Epidermal melanocyte (primary cell): ENCODE measurements around the gene TMEM80.
A peak's percentile ranks its signal among the peaks of the same experiment; 100 is the strongest.
"Not testable (repeated sequence)": the region's sequence is repeated elsewhere in the genome, so short reads cannot be mapped to it uniquely, and the experiment has no call there.

Experiments
- DNase-seq: peaks from one replicate; pipeline ENCODE4 v3.0.0; 2011; ENCODE audit warnings: low spot score; ENCODE audit not compliant: insufficient read length

The TMEM80 gene

DNA sequence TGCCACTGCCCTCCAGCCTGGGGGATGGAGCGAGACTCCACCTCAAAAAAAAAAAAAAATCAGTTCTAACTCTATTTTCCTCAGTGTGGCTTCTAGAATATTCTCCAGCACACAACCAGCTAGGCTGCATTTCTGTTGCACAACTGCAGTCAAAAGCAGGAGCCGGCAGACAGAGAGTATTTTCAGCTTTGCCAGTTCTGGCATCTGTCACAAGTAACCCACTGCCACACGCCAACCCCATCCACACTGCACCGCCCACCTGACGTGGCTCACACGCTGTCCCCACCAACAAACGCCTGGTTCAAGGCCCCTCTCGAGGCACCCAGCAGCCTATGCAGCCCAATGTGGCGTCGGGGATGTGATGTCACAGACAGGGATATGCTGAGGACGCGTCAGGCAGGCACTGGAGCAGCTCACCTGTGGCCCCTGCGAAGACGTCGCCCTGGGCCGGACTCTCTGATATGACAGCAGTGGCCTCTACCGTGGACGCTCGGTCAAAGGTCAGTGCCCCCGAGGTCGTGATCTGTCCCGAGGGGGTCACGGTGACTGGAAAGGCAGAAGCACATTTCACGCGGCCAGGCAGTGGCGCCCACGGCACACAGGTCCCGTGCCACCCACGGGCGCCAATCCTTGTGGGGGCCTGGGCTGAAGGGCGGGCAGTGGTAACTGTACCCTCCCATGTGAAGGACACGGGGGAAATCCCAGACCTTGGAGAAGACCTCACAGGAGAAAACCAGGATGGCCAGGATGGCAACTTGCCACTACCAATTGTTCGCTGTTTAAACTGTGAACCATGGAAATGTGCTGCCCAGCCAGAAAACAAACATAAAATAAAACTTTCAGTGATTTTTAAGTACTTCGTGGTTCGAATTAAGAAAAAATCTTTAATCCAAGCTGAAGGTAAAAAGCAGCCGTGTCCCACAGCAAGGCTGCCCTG lies 16.1 kb upstream of the TMEM80 start:
- DNase-seq: no peak

DNA sequence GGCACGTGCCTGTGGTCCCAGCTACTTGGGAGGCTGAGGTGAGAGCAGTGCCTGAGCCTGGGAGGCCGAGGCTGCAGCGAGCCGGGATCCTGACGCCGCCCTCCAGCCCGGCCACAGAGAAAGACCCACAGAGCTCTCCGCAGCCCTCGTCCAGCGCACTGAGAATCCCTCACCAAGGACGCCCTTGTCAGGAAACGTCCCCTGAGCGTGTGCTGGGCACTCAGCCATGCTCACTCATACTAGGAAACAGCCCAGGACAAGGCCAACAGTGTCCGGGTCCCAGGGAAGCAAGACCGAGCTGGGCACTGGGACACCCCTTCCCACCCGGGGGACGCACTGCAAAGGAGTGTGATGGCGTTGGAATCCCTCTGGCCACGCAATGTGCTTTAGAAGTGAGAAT lies 15.1 kb upstream of the TMEM80 start:
- no peak for DNase-seq

DNA sequence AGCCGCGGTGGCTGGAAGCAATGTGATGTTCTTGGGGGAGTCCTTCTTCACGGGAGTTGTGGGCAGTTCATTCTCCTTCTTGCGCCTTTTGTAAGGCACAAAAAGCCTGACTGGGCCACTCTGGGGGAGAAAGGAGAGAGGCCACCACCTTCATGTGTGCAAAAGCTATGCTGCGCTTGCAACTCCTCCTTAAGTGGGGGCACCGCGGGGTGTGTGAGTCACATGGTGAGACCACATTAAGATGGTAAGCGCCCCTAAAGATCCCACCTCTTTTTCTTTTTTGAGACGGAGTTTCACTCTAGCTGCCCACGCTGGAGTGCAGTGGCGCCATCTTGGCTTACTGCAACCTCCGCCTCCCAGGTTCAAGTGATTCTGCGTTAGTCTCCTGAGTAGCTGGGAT lies 14.6 kb upstream of the TMEM80 start:
- no peak for DNase-seq

DNA sequence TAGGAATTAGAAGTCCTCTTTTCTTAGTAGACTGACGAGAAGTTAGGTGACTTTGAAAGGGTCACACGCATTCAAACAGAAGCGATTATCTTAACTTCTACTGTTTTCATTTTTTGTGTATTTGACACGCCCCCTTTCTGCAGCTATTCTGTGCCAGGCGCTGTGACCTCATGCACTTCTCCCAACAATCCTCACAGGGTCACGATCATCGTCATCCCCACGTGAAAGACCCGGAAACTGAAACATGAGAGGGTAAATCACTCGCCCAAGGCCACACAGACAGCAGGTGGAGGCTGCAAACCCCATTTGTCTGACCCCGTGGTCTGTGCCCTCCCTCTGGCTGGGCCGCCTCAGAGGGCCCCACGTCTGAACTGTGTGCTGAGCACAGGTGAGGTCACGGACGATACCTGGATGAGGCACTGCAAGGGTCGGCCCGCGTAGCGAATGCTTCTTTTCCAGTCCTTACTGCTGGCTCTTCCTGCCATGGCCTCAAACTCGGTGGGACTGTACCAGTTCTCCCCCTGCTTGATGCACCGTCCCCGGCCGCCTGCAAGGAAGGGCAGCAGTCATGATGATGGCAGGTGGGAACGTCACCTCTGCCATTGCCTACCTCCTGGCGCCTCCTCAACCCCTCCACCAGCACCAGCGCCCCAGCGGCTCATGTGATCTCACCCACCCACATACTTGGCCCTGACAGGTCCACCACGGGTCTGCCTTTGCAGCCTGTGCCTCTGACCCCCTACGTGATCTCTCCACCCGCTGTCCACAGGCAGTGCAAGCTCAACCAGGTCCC lies 9.0 kb upstream of the TMEM80 start:
- DNase-seq: no peak

DNA sequence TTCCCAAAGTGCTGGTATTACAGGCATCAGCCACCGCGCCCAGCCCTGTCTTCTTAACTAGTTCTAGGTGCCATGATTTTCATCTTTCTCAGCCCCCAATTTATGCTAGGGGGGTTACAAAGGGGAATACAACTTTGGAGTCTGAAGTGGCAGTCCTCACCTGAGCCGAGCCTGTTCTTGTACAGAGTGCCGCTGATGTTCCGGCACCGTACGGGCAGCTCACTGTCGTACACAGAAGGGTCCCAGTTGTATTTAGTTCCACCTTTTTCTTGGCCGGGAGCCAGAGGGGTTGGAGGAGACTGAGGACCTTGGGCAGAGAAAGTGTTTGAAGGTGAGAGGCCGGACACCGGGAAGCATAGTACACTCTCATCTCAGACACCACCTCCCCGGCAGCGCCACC lies 7.9 kb upstream of the TMEM80 start:
- DNase-seq: no peak

DNA sequence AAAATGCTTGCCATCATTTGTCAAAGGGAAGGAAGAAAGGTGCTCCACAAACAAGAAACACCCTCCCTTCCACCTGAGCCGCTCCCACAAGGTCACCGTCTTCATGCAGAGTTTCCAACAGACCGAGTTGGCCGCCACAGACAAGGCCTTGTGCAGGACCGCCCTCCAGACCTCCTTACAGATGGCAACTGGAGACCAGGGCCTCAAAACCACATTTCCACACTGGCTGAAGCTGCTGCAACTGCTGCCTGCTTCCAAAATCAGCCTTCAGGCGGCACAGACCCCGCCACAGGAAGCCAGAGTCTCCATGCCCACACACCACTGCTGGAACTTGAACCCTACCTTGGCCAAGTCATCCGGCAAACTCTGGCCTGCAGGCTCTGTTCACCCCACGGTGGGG lies 6.9 kb upstream of the TMEM80 start:
- DNase-seq: no peak

DNA sequence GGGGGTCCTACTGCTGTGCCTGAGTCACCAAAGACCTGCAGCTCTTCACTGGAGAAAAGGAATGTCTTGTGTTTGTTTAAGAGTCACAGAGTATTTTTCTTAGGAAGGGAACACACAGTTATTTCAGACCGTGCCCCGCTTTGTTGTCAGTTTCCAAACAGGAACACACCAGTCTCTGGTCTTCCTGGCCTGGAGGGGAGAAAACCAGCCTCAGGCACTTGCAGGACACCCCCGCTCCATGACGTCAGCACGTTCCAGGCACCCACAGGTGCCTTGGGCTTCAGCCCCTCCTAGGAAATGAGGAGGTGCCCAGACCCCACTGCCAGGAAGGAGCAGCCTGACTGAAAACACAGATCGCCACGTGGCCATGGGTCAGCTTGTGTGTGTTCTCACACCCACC lies 6.0 kb upstream of the TMEM80 start:
- DNase-seq: no peak

DNA sequence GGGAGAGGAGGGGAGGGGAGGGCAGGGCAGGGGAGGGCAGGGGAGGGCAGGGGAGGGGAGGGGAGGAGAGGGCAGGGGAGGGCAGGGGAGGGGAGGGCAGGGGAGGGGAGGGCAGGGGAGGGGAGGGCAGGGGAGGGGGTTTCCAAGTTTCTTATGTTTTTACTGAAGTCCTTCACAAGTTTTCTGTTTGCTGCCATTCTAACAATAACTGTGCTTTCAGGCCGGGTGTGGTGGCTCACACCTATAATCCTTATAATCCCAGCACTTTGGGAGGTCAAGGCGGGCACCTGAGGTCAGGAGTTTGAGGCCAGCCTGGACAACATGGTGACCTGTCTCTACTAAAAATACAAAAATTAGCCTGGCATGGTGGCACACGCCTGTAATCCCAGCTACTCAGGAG lies 5.4 kb upstream of the TMEM80 start:
- DNase-seq: not testable (repeated sequence)

DNA sequence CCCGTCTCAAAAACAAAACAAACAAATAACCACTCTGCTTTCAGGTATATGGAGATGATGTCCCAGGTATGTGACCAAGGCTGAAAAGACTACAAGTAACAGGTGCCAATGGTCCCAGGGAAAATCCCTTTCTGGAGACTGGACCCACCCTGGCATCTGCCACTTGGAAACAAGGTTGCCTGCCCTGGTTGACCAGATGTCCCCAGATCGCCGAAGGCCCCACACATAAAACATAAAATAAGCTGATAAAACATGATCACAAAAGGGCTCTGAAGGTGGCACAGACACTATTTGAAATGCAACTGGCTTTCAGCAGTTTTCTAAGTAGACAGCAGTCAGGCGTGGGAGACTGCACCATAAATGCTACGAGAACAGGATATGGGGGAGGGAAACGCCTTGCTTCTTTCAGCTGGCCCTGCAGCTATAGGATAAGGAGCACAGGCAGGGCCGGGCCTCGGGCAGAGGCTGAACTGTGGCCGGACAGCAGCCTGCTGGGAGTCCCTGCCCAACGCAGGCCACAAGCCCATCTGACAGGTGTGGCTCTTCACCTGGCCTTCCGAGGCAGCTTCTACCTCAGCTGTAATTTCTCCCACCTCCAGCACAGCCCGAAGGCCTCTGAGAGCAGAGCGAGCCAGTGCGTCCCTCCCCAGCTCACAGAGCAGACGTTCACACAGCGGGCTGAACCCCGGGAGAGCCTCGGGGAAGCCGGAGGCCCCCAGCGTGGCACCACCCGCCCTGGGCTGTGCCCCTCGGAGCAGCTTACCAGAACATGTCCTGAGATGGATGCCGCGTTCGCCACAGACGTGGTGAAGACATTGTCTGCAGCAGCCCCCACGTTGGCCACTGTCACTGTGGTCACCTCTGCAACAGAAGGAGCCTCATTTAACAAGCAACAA lies 4.6 kb upstream of the TMEM80 start:
- no peak for DNase-seq

DNA sequence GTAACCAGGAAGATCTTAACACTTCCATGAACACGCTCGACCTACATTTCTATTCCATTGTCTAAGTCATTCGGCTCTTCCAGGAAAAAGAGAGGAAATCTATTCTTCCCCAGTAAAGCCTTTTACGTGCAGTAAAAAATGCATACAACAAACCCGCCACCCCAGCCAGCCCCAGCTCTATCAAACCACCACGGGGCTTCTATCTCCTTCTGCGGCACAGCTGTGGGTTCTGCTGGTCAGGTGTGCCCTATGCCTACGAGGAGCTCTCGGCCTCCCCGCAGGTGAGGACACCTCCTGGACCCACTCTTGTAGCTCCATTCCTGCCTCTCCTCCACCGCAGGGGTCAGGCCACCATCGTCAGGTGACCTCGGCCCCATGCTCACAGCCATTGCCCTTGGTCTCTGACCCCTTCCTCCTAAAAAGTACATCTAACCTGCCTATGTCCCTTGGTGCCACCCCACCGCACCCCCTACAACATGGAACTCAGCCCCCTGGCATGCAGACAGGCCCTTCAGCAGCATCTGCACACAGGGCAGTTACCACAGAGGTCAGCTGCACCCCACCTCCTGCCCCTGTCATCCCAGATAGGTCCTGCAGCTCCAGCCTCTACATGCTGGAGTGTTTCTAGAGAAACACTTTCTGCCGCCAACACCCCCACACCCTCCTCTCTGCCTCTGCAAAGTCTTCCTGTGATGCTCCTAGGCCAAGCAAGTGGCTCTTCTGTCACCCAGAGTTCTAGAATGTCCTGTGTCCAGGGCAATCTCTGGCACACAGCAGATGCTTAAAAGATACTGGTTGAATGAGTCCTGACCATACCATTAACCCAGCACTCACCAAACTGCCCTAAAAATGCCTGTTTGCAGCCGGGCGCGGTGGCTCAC lies 3.7 kb upstream of the TMEM80 start:
- DNase-seq: no peak

DNA sequence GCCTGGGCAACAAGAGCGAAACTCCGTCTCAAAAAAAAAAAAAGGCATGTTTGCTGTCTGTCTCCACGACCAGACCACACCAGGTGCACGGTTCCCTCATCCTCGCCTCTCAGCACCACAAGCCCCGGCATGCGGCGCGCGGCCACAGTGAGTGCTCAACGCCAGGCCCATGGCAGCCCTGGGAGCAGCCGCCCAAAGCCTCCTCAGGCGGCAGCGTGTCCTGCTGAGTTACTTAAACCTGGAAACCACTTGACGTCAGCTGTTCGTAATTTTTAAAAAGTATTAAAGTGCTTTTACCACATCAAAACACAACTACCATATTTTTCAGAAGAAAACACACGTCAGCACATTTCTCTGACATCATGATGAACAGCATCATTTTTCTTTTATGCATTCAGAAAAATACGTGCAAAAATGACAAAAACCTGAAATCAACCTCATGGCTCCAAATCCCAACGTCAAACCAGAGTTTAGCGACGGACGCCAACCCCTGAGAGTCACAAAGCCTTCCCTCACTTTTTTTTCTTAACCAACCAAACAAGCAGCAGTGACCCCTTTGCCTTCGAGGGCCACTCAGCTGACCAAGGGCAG lies 2.7 kb upstream of the TMEM80 start:
- DNase-seq: no peak

DNA sequence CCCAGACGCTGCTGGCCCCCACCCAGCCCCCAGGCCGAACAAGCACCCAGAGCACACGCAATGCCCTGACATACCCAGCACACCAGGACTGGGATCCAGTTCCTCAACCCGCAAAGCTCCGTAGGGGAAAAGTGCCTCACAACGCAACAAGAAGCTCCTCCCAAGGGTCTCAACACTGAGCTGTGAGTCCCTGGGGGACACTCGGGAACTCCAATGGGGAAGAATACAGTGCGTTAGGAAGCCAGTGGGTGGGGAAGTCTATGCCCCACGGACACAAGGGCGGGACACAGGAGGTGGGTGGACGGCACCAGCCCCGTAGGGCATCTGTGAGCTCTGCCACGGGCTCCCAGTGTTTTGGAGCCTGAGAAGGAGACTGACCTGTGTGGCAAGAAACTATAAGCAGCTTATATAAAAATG lies 2.2 kb upstream of the TMEM80 start:
- no peak for DNase-seq

DNA sequence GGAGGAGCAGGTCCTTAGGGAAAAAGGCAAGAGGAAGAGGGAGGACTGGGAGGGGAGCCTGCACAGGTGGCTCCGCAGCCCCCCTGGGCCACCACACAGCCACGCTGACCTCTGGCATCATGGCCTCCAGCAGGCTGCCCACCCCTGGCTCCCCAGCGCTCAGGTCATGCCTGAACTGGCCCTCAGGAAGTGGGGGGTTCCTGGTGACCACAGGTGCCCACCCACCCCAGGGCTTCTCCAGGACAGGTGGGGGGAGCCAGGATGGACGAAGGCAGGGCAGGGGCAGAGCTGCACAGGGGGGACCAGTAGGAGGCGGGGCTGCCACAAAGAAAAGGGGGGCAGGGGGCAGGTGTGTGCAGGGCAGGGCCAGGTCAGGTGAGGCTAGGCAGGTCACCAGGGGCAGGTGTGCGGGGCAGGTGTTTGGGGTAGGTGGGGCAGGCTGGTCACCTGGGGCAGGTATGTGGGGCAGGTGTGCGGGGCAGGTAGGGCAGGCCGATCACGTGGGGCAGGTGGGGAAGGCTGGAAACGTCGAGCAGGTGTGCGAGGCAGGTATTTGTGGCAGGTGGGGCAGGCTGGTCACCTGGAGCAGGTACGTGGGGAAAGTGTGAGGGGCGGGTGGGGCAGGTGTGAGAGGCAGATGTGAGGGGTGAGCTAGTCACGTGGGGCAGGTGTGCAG lies 1.6 kb upstream of the TMEM80 start:
- no peak for DNase-seq

DNA sequence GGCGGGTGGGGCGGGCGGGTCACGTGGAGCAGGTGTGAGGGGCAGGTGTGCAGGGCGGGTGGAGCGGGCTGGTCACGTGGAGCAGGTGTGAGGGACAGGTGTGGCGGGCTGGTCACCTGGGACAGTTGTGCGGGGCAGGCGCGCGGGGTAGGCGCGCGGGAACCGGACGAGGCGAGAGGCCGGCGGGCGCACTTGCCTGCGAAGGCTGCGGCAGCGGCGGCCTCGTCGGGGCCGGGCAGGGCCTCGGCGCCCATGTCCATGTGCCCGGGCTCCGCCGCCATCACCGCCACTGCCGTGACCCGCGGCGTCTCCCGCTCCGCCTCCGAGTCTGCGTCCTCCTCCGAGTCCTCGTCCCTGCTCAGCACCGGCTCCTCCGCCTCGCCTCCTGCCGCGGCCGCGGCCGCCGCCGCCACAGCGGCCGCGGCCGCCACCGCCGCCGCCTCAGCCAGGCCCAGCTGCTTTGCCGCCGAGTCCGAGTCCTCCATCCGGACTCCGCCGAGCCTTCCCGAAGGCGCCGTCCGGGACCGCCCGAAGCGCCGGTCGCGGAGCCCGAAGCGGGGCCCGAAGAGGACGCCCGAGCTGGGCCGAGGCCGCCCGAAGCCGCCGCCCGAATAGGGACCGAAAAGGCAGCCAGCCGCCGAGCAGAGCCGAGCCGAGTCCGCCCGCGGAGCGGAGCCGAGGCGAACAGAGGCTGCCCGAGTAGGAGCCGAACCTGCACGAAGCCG lies 891 bp upstream of the TMEM80 start, which contains the start of gene DEAF1:
Gene DEAF1, minus strand, starts transcription at position 660 of the 725 bp plus-strand sequence. Its CDS starts 175 bp downstream, at position 485.
- peak; percentile 58 for DNase-seq

DNA sequence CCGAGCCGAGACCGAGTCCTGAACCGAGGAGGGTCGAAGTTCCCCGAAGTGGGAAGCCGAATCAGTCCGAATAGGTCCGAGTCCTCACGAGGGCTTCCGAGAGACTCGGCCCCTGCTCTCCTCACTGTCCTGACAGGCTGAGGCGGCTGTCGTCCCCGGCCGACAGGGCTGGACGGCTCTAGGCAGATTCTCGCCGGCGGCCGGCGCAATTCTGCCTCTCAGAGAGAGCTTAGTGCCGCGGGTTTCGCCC lies 403 bp upstream of the TMEM80 start:
- no peak for DNase-seq

DNA sequence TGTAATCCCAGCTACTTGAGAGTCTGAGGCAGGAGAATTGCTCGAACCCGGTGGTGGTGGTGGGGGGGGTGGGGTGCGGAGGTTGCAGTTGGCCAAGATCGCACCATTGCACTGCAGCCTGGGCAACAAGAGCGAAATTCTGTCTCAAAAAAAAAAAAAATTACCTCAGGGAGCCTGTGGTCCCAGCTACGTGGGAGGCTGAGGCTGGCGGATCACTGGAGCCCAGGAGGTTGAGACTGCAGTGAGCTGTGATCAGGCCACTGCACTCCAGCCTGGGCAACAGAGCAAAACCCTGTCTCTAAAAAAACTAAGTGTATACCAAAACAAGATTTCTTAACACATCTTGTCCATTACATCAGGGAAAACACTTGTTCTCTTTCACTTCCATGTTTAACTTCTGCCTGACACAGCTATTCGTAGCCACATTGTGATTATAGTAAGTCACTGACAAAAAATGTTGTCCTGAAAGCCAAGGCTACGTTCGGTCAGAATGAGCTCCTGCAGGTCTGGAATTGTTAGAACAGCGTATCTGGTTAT lies 1.4 kb downstream of the TMEM80 start:
- no peak for DNase-seq

DNA sequence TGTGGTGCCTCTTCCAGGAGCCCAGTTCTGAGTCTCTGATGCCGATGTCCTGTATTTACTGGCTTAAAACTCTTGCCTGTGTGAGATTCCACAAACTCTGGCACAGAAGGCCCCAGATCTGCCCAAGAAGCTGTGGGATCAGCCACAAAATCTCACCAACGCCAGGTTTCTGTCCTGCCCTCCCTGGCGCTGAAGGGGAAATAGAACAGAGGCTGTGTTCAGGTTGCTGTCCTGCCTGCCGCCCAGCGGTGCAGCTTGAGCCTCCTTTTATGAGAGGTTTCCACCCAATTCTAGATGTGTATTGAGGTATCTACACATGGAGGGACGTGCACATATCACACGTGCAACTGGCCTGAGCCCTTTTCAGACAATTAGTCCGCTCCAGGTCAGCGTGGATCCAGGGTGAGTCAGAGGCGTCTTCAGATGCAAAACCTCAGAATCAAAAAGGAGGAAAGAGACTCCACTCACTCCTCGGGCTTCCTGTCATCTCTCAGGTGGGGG lies 2.2 kb downstream of the TMEM80 start:
- DNase-seq: no peak

DNA sequence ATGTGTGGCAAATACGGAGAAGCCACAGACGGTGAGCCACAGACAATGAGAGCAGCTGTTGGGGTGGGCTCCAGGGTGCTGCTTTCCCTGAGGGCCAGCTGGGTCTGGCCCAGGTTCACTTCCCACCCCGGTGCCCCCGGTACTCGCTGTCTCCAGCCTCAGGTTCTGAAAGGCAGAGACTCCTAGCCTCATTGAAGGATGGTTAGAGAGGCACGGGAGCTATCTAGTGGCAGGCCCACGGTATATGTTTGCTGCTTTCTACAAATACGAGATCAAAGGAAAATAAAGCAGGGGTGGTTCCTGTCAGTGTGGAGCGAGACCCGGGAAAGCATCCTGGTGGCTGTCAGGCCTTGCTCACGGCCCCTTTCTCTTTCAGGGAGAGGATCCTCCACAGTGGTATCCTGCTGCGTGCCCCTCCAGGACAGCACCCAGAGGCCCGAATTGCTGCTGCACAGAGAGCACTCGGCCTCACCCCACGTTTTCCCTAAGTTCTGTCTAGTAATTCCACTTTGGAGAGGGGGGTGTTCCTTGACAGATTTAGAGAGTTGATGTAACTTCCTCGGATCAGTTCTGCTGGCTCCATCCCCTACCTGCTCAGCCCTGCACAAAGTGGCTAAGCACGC lies 3.0 kb downstream of the TMEM80 start:
- DNase-seq: no peak
